ENCODE results near the gene PPP1CC. TPM values are rescaled to one million over a fixed set of nuclear protein-coding genes. Genes with fewer than 3 reads are reported as not detected.

The PPP1CC gene
- total and polyA plus RNA-seq, 3 donors from 2014 or later: 143 to 323 (median 160) TPM

DNA sequence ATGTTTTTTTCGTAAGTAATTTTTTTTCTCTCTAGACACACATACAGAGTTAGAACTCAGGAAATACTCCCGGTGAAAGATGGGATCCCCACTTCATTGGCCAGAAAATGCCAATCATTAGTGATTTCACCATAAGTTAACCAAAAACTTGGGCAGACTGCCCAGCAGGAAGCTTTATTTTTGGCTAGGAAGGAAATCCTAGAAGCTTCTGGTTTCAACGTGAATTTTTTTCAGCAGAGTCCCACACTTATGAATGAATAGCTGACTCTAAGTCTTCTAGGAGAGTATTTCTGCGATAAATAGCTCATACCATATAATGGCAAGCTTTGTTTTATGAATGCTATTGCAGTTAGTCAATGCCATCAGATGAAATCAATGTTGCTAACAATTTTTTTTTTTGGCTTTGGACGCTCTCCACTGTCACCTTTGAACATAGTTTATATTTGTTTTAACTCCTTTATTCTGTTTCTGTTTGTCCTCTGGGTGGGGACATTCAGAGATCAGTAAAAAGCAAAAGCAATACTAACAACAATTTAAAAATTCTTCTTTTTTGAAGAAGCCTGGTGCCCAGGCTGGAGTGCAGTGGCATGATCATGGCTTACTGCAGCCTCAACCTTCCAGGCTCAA, 9.5 kb downstream of the PPP1CC start:
- H3K36me3 ChIP-seq (ENCODE audit: low read depth, missing control alignments): no peaks in the 10 kb centered on the region
- intact Hi-C loops (cut with DNase I; ENCODE audit: low total_unique reads): no loop called here
- no peak overlapping the region for H3K4me3 ChIP-seq
- H3K27me3 ChIP-seq: no peaks in the 10 kb centered on the region
- 37 to 50% methylated on average over 5 of the region's 5 CpGs for WGBS, 2 donors
- no peaks in the 10 kb centered on the region for H3K9me3 ChIP-seq
- peaks cover 18% of the 10 kb centered on the region for H3K4me1 ChIP-seq
- DNase-seq: no peak
- TF ChIP-seq, protein P1, sequence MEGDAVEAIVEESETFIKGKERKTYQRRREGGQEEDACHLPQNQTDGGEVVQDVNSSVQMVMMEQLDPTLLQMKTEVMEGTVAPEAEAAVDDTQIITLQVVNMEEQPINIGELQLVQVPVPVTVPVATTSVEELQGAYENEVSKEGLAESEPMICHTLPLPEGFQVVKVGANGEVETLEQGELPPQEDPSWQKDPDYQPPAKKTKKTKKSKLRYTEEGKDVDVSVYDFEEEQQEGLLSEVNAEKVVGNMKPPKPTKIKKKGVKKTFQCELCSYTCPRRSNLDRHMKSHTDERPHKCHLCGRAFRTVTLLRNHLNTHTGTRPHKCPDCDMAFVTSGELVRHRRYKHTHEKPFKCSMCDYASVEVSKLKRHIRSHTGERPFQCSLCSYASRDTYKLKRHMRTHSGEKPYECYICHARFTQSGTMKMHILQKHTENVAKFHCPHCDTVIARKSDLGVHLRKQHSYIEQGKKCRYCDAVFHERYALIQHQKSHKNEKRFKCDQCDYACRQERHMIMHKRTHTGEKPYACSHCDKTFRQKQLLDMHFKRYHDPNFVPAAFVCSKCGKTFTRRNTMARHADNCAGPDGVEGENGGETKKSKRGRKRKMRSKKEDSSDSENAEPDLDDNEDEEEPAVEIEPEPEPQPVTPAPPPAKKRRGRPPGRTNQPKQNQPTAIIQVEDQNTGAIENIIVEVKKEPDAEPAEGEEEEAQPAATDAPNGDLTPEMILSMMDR (IDR thresholded peaks at IDR 0.05): no peak
- TF ChIP-seq POLR2A (IDR thresholded peaks at IDR 0.05): no peak
- H3K27ac ChIP-seq: peak overlapping the region; percentile 0 to 12

DNA sequence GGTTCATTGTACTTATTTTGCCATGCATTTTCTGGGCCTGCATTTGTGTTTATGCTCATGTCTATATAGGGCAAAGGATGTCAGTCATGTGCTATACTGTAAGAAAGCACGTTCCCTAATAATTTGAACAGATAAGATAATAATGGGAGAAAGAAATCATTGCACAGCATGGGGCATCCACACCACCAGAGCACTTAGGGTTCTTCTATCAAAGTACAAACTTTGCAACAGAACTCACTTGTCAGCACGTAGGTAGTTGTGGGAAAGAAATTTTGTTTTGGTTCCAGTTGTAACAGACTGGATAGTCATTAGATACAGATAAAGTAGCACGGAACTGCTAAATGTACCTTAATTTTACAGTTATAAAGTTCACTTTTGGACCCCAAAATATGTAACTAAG, 10.1 kb downstream of the PPP1CC start:
- peak overlapping the region; percentile 0 to 12 for H3K27ac ChIP-seq
- H3K9me3 ChIP-seq: no peaks in the 10 kb centered on the region
- DNase-seq: no peak
- peaks cover 18% of the 10 kb centered on the region for H3K4me1 ChIP-seq
- no peaks in the 10 kb centered on the region for H3K36me3 ChIP-seq (ENCODE audit: low read depth, missing control alignments)
- 29 to 37% methylated on average over 3 of the region's 3 CpGs for WGBS, 2 donors
- no peaks in the 10 kb centered on the region for H3K27me3 ChIP-seq
- intact Hi-C loops (cut with DNase I; ENCODE audit: low total_unique reads): no loop called here
- H3K4me3 ChIP-seq: no peak overlapping the region
- TF ChIP-seq, protein P1 (IDR thresholded peaks at IDR 0.05): no peak
- TF ChIP-seq POLR2A (IDR thresholded peaks at IDR 0.05): no peak

DNA sequence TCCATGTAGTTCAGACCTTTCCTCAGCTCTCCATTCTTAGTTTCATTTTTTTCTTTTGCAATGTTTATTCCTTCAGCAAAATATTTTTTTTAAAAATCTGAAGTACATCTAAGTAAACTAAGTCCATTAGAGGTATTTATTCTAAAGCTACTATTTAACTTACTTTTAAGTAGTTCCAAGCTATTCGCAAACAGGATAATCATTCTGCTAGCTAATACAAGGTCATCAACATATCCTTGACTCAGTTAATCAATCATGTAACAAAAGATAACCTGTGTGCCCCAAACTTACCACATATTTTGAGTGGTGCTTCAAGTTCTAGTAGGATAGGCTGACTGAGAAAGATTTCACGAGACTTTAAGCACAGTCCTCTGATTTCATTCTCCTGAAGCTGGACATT, 11.2 kb downstream of the PPP1CC start:
- H3K4me1 ChIP-seq: peaks cover 18% of the 10 kb centered on the region

DNA sequence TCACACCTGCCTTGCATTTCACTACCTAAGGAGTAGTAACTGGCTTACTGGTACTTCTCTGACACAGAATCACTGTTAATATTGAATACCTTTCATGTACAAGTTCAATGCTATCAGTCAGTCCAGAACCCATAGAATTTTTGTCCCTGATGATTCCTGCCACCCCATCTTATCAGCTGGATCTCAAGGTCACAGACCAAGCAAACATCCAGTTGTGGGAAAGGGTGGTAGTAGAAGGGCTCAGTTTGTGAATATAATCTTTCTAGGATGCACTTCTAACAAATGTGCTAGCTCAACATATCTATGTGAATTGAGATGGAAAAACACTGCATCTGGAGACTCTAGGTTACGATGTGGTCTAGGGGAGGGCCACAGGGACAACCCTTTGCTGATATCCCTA, 14.1 kb downstream of the PPP1CC start:
- no peak overlapping the region for H3K27ac ChIP-seq
- no peaks in the 10 kb centered on the region for H3K9me3 ChIP-seq
- TF ChIP-seq, protein P1 (IDR thresholded peaks at IDR 0.05): no peak
- no peak for TF ChIP-seq POLR2A (IDR thresholded peaks at IDR 0.05)
- no peak overlapping the region for H3K4me3 ChIP-seq
- no peak for DNase-seq
- 81 to 95% methylated on average over 1 of the region's 1 CpG for WGBS, 2 donors
- H3K4me1 ChIP-seq: peaks cover 18% of the 10 kb centered on the region
- H3K27me3 ChIP-seq: no peaks in the 10 kb centered on the region
- no peaks in the 10 kb centered on the region for H3K36me3 ChIP-seq (ENCODE audit: low read depth, missing control alignments)
- intact Hi-C loops (cut with DNase I; ENCODE audit: low total_unique reads): no loop called here

More for the DNA sequence above, 11.2 kb downstream of the PPP1CC start:
- WGBS, 2 donors: 60 to 70% methylated on average over 2 of the region's 2 CpGs
- H3K27ac ChIP-seq: no peak overlapping the region
- TF ChIP-seq, protein P1 (IDR thresholded peaks at IDR 0.05): no peak
- no peak for TF ChIP-seq POLR2A (IDR thresholded peaks at IDR 0.05)
- intact Hi-C loops (cut with DNase I; ENCODE audit: low total_unique reads): no loop called here
- H3K4me3 ChIP-seq: no peak overlapping the region
- H3K9me3 ChIP-seq: no peaks in the 10 kb centered on the region
- DNase-seq: no peak
- H3K27me3 ChIP-seq: no peaks in the 10 kb centered on the region
- no peaks in the 10 kb centered on the region for H3K36me3 ChIP-seq (ENCODE audit: low read depth, missing control alignments)

All from testis (tissue), 3 donors.